ENCODE data around the gene SORCS1.

The SORCS1 gene

DNA sequence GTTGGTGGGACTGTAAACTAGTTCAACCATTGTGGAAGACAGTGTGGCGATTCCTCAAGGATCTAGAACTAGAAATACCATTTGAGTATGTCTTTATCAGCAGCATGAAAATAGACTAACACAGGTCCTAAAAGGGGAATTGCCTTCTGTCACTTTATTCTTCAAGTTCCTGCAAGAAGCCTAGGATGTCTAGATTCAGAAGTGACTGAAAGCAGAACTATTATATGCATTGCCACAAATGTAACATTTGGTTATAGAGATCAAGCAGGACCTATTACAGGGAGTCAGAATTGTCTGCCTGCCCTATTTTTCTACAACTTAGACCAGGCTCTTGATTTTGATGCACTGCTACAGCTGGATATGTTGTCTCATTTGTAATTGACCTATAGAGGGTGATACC lies 364.7 kb downstream of the SORCS1 start:
- no peak for DNase-seq
- in situ Hi-C loops (cut with MboI; ENCODE audit: low pct_unique_long_range_greater_than_20kb, low sequenced_read_pairs), result no loop called here

DNA sequence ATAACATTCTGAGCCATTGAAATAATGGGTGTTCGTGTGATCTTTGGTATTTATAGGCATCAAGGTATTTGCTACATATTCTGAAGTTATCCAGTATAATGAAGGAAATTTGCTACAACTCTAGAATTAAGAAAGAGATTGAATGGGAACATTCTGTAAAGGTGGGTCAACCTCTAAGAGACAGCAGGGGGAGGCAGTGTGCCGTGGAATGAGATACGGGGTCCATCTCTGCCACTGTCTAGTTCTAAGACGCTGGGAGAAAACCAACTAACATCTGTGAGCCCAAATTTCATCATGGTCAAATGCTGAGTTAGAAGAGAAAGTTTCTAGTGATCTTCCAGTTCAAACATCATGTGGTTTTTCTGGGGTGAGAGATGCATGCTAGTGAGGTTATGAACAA lies 368.9 kb downstream of the SORCS1 start:
- DNase-seq, result peak; percentile 41

DNA sequence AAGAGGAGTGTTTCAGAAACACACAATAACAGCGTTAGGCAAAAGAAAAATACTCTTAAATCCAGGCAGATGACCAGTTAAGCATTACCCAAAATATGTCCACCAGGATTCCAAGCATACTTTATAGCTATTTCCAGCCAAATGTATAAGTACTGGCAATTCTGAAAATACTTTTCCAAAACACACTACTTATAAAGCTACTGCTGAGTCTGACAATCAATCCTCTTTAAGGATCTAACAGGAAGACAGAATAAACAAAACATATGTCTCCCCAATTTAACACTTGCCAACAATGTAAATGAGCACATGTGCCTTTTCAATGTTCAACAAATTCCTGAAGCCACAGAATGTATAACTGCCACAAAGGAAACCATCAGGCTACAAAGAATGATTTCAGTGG lies 370.9 kb downstream of the SORCS1 start:
- DNase-seq, result no peak
- in situ Hi-C loops (cut with MboI; ENCODE audit: low pct_unique_long_range_greater_than_20kb, low sequenced_read_pairs), result no loop called here

More for the DNA sequence above, 368.9 kb downstream of the SORCS1 start:
- in situ Hi-C loops (cut with MboI; ENCODE audit: low pct_unique_long_range_greater_than_20kb, low sequenced_read_pairs), result no loop called here

DNA sequence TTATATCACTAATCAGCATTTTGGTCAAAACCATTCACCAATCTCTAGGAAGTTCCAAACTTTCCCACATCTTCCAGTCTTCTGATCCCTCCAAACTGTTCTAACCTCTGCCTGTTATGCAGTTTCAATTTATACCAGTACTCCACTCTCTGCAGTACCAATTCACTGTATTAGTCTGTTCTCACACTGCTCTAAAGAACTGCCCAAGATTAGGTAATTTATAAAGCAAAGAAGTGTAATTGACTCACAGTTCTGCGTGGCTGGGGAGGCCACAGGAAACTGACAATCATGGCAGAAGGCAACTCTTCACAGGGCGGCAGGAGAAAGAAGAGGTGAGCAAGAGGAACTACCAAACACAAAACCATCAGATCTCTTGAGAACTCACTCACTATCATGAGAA lies 374.9 kb downstream of the SORCS1 start:
- in situ Hi-C loops (cut with MboI; ENCODE audit: low pct_unique_long_range_greater_than_20kb, low sequenced_read_pairs), result no loop called here

DNA sequence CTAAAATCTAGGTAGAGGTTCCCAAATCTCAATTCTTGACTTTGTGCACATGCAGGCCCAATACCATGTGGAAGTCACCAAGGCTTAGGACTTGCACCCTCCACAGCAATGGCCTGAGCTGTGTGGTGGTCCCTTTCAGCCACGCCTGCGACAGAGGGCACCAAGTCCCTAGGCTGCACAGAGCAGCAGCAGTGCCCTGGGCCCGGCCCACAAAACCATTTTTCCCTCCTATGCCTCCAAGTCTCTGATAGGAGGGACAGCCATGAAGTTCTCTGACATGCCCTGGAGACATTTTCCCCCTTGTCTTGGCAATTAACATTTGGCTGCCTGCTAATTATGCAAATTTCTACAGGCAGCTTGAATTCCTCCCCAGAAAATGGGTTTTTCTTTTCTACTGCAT lies 375.5 kb downstream of the SORCS1 start:
- DNase-seq, result no peak
- in situ Hi-C loops (cut with MboI; ENCODE audit: low pct_unique_long_range_greater_than_20kb, low sequenced_read_pairs), result no loop called here

More for the DNA sequence above, 374.9 kb downstream of the SORCS1 start:
- DNase-seq, result no peak

DNA sequence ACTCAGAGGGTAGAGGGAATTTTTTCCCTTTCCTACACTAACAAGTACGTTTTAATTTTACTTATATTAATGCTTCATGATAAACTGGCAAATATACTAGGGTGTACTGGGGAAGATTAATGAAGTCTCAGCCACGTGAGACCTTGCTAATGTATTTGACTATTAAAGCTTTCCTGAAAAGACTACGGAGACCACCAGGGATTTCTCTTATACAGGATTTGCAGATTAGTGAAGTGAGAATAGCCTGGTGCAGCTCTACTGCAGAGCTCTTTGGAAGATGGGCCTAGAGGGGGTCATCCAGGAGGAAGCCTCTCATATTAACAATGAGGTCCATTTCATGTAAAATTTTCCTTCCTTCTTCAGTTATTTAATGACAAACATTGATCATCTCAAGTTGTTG lies 379.0 kb downstream of the SORCS1 start:
- DNase-seq, result no peak
- in situ Hi-C loops (cut with MboI; ENCODE audit: low pct_unique_long_range_greater_than_20kb, low sequenced_read_pairs), result no loop called here

DNA sequence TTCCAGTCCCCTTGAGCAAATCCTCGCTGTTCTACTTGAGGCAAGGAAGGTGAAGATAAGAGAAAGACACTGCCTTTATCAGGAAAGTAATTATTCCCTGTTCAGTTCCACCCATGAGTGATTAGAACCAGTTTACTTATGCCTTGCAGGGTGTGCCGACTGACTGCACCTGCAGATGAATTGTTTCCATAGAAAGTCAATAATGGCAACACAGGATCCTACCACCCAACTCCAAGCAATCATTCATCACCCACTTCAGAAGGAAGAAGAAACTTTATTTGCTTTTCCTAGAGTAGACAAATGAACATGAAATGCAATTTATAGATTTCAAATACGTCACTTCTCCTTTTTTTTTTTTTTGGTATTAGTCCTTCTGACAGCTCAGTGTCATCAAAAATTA lies 383.9 kb downstream of the SORCS1 start:
- in situ Hi-C loops (cut with MboI; ENCODE audit: low pct_unique_long_range_greater_than_20kb, low sequenced_read_pairs), result no loop called here
- DNase-seq, result no peak

DNA sequence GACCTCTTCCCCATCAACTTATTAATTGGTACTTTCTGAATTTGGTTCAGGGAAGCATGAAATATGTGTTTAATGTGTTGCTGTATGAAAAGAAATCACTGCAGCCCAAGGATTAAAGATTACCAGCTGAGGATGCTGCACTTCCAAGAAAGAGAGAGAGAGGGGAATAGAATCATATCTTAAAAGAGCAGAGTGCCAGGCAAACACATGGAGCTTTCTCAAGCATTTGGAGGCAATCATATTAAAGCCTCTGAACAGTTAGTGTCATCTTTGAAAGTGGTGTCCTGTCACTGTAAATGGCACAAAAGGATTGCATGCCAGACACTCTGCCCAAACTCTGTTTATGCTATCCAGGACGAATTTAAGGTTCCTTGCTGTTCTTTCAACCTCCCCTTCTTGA lies 386.7 kb downstream of the SORCS1 start:
- DNase-seq, result no peak
- in situ Hi-C loops (cut with MboI; ENCODE audit: low pct_unique_long_range_greater_than_20kb, low sequenced_read_pairs), result no loop called here

DNA sequence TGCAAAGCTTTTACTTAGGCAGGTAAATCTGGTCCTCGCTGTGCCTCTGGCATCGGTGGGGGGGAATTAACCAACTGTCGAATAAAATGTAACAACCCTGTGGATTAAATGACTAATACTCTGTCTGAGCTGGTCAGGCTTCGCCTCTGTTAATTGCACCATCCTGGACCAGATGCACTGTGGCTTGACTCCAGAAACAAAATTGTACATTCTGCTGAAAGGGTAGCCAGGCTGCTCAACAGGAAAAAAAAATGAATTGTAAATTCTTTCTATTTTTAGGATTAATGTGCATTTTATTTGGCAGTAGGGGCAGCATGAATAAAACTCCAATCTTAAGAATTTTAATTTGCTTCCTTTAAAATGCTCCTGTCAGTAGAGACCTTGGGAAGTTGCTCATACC lies 389.4 kb downstream of the SORCS1 start:
- no peak for DNase-seq
- in situ Hi-C loops (cut with MboI; ENCODE audit: low pct_unique_long_range_greater_than_20kb, low sequenced_read_pairs), result no loop called here

DNA sequence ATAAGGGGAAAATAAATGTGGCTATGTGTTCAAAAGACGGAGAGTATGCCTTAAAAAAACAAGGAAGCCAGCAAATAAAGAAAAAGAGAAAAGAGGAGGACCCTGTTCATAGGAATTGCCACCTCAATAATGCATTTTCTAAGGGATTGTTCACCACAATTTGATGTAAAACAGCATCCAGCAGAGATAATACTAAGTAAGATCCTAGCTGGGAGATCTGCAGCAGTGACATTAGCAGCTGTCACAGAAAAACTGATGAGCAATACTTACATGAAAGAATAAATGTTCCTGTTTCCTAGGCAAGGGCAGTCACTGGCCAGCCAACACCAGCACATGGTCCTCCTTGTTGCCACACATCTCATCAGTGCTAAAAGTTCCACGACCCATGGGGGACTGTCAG lies 391.5 kb downstream of the SORCS1 start:
- in situ Hi-C loops (cut with MboI; ENCODE audit: low pct_unique_long_range_greater_than_20kb, low sequenced_read_pairs), result no loop called here
- no peak for DNase-seq

DNA sequence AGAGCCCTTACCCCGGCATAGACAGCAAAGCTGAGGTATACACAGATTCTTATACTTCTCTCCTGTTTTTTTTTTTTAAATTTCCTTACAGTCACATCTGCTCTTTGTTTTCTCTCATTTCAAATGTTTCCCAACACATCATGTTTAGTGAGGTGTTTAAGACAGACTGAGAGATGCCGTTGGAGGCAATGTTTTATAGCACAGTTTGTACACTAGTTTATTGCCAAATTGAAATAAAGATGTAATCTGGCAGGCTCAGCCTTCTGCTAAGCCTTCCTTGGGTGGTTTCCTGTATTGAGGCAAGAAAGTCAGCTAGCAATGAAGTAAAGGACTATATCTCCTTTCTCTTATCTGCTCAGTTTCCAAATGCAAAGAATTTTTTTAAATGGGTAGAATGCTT lies 393.4 kb downstream of the SORCS1 start:
- in situ Hi-C loops (cut with MboI; ENCODE audit: low pct_unique_long_range_greater_than_20kb, low sequenced_read_pairs), result no loop called here
- no peak for DNase-seq

DNA sequence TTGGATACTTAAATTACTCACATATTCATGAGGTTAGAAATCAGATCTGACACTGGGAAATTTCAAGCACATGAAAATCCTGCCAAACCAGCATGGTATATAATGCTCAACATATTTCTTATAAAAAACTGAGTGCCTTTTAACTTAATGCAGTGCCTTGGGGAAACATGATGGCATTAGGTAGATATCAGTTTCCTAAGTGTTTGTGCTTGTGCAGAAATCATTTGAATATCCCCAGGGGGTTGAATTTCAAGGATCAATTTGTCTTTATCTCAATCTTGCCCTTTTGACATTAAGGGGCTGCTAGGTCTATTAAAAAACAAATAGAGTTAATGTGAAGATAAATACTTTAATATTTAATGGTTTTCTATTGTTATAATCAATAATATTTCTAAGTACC lies 396.3 kb downstream of the SORCS1 start:
- no peak for DNase-seq
- in situ Hi-C loops (cut with MboI; ENCODE audit: low pct_unique_long_range_greater_than_20kb, low sequenced_read_pairs), result no loop called here

DNA sequence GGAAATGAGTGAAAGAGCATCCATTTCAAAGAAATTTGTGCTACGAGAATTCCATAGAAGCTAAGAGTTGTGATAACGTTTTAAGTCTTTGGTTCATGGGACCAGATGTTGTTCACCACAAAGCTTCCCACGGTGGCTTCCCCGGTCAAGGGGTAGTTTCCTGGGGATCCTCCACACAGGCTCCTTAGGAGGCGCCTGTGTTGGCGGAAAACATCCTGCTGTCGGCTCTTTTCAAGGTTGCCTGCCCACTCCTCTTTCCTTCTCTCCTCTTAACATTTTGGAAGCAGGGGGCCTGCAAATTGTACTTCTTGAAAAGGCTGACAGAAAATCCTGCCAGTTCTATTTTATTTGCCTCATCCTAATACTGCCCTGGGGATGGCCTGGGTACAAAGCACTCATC lies 398.6 kb downstream of the SORCS1 start:
- no peak for DNase-seq
- in situ Hi-C loops (cut with MboI; ENCODE audit: low pct_unique_long_range_greater_than_20kb, low sequenced_read_pairs), result no loop called here

DNA sequence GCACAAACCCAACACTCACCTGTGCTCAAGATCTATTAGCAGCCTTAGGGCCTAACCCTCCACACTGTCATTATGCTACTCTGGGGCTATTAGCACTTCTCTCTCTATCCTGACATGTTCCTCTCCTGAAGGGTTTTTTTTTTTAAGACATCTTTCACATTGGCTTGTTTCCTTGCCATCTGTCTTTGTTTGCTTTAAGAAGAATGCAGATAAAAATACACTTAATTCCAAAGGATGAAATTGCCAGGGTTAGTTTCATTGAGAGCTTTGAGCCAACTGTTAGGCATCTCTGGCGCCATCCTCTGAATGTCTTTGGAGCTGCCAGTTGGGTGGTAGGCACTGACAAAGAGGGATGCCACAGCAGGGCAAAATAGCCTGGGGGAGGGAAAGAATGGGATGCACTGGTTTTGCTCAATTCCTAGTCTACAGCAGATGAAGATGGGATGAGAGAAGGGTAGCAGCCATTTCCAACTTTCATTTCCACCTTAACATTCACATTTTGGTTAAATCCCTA lies 399.2 kb downstream of the SORCS1 start:
- in situ Hi-C loops (cut with MboI; ENCODE audit: low pct_unique_long_range_greater_than_20kb, low sequenced_read_pairs), result no loop called here
- no peak for DNase-seq

DNA sequence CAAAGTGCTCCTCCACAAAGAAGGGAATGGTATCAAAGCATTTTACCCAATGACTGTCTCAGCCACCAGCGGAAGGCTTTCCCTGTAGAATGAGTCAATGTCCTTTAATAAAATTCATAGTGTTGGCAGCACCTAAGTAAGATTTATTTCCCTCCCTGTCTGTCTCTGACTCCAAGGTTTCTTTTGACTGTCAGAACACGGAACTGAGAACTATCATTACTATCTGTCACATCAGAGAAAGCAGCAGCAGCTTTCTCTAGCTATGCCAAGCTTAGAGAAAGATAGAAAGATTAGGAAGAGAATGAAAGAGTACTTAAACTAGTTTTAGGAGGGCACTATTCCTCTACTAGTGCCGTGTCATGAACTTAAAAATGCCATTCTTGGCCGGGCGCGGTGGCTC lies 400.1 kb downstream of the SORCS1 start:
- no peak for DNase-seq

DNA sequence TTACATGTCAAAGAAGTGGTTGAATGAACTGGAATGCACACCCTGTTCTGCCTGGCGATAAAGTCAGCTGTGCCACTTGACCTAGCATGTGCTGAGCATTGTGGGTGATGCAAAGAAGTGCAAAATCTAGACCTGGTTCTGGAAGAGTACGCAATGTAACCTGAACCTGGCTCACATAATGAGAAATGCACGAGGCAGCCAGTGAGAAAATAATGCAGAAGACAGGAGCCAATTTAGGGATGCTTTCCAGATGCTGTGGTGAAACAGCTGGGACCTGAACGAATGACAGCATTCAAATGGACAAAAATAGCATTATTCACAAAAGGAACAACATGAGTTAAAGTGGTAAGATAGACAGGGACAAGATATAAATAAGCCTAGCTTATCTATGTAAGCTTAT lies 402.6 kb downstream of the SORCS1 start:
- in situ Hi-C loops (cut with MboI; ENCODE audit: low pct_unique_long_range_greater_than_20kb, low sequenced_read_pairs), result no loop called here
- no peak for DNase-seq

More for the DNA sequence above, 400.1 kb downstream of the SORCS1 start:
- in situ Hi-C loops (cut with MboI; ENCODE audit: low pct_unique_long_range_greater_than_20kb, low sequenced_read_pairs), result no loop called here

DNA sequence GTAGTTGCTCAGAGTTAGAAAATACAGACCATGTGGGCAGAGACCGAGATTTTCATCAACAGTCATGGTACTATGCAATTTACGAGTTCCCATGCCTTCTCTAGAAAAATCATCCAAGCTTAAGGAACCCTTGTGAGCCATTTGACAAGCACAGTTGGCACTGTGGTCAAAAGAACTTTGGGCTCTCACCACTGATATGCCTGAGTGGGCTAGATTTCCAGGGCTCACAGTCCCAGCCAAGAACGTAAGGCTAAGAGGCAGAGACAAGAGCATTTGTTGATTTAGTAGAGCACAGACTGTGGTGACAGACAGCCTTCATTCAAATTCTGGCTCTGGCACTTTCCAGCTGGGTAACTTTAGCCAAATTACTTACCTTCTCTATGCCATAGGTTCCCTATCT lies 407.0 kb downstream of the SORCS1 start:
- in situ Hi-C loops (cut with MboI; ENCODE audit: low pct_unique_long_range_greater_than_20kb, low sequenced_read_pairs), result no loop called here
- no peak for DNase-seq

DNA sequence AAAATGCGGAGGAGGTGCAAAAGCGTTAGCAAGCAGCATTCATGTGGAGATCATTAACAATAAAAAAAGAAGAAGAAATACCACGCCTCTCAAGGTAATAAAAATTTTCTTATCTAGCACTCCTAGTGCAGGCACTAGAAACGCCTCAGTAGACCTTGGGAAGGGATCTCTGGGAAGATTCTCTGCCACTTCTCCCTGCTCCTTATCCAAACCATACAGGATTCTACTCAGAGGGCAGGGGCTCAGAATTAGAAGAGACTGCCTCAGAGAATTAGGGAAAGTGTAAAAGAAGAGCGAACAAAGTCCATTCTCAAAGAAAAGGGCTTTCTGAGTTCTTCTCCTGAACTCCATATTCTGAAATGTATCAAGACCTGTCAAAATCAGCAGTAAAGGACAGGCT lies 413.4 kb downstream of the SORCS1 start:
- in situ Hi-C loops (cut with MboI; ENCODE audit: low pct_unique_long_range_greater_than_20kb, low sequenced_read_pairs), result no loop called here
- no peak for DNase-seq

DNA sequence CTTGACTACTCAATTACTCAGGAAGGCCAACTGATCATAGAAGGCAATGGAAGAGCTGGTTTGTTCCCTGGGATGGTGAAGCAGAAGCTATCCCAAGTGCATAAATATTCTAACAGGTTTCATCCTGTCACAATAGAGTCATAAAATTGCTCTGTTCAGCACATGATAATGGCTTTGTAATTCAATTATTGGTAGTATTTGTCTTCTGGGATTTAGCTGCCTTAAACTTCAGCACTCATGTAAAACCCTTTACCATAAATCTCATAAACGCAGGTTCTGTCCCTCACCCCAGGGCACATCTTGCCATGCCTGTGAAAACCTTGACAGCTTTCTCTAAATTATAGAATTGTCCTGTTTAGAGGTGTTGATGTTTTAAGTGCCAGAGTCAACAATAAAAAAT lies 417.6 kb downstream of the SORCS1 start:
- in situ Hi-C loops (cut with MboI; ENCODE audit: low pct_unique_long_range_greater_than_20kb, low sequenced_read_pairs), result no loop called here
- no peak for DNase-seq

DNA sequence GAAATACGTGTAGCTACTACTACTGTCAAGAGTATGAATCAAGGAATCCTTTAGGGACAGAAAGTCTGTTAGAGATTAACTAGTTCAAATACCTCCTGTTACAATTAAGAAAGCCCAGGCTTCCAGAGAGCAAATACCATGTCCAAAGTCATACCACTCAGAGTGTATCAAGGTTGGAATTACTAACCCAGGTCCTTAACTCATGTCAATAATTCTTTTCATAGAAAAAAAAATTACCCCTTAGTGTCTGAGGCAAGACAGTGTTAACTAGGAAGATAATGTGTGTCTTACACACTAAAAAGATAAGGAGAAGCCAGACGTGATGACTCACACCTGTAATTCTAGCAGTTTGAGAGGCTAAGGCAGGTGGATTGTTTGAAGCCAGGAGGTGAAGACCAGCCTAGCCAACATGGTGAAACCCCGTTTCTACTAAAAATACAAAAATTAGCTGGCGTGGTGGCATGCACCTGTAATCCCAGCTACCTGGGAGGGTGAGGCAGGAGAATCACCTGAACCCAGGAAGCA lies 423.4 kb downstream of the SORCS1 start:
- DNase-seq, result no peak
- in situ Hi-C loops (cut with MboI; ENCODE audit: low pct_unique_long_range_greater_than_20kb, low sequenced_read_pairs), result no loop called here

DNA sequence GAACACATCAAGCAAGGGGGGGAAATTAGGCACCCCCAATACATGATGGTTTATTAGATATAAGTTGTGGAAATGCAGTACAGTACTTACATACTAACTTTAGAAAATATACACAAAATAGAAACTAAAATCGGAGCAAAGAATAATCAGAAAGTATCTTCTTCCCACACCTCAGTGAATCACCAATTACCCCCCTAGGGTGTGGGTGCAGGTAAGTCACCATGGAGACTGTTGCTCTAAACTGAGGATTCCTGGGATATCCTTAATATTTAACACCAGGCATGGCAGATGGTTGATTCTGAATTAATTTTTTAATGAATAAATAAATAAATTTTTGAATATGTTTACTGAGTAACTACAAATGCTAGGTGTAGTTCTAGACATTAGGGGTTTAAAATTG lies 424.4 kb downstream of the SORCS1 start:
- no peak for DNase-seq
- in situ Hi-C loops (cut with MboI; ENCODE audit: low pct_unique_long_range_greater_than_20kb, low sequenced_read_pairs), result no loop called here

DNA sequence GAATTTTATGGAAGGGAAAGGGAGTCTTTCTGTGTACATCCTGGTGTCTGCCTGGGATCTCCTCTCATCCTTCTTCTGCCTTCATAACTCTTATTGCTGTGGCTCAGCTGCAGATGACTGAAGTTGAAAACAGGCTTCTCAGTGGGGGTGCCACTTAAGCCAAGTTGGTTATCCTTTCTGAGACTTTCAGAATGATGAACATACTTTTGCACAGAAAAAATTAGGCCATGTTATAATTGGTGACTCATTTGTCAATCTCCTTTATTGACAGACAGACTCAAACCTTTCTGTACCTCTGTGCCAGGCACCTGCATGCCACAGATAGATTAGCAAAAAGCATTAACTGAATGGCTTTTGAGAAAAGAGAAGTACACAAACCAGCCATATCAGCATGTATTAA lies 430.3 kb downstream of the SORCS1 start:
- DNase-seq, result no peak

More for the DNA sequence above, 430.3 kb downstream of the SORCS1 start:
- in situ Hi-C loops (cut with MboI; ENCODE audit: low pct_unique_long_range_greater_than_20kb, low sequenced_read_pairs), result no loop called here

All from KBM-7 (cell line).